Measurements from ENCODE around the gene GLIS1.

GLIS1 gene

DNA sequence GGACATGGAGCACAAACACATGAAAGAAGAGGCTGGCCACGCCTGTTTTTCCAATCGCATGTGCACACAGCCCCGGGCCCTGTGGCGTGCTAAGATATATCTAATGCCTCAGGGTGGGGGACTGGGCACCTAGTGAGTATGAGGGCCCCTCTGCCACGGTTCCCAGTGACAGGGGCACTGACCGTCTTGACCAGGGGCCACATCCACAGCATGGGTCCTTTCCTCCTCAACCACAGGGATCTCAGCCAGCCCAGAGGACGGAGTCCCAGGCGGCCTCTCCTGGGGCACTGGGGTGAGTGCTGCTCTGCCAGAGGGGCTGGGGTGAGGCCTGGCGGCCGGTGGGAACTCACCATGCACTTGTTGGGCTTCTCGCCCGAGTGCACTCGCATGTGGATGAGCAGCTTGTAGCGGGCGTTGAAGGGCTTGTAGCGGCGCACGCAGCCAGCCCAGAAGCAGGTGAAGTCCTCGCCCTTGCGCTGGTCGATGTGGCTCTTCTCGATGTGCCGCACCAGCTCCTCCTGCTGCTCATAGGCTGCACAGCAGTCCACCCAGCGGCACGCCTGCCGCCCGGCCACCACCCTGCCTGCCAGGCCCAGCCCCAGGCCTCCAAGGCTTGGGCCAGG lies 145.1 kb downstream of the GLIS1 start:
- no peak for DNase-seq (ENCODE audit: low read depth in 2 of 2)

DNA sequence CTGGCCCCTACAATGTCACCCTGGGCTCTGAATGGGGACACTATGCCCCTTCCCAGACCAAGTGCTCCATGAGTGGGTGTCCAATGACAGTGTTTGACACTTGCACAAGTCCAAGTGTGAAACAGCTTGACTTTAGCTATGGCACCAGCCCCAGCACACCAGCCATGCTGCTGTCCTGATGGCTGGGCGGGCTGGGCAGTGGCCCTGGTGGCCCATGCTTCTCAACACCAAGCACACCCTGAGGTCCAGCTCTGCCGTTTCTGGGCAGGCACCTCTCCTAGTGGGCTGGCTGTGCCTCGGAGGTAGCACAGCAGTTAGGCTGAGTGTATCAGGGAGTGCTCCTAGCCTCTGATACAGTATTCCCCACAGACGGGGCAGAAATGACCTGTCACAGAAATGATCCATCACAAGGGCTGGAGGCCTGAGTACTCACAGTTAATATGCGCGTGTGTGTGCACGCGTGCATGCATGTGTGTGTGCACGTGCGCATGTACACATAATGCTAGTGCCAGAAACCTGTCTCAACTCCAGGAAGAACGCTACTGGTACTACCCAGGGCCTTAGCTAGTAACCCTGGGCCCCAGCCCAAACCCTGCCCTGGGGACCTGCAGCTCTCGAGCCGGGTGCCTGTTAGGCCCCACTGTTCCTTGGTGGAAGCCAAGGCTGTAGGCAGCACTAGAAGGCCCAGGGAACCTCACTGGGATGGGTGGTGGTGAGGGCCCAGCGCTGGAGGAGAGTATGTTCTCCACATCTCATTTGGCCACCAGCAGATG lies 145.8 kb downstream of the GLIS1 start:
- no peak for DNase-seq (ENCODE audit: low read depth in 2 of 2)

GRCh38 chr1:53592521-53592982 lies 146.4 kb downstream of the GLIS1 start:
- no peak for DNase-seq (ENCODE audit: low read depth in 2 of 2)

- DNase-seq (ENCODE audit: low read depth in 2 of 2) = no peak
Observed at GRCh38 chr1:53591924-53592323, 147.0 kb downstream of the GLIS1 start.

GRCh38 chr1:53590531-53591515 lies 148.1 kb downstream of the GLIS1 start:
- DNase-seq (ENCODE audit: low read depth in 2 of 2) = no peak

DNA sequence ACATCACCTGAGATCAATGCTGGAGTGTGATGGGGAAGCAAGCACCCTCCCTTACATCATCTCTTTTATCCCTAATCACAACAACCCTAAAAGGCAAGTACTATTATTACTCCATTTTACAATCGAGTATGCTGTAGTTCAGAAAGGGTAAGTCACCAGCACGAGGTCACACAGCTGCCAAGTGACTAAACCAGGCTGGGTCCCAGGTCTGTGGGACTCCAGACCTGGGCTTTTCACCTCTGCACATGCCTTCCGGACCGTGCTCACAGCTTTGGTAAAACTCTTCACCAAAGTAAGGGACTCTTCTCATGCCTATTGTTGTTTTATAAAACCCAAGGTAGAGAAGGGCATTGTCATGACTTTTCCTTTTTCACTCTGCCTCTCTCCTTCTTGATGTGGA lies 148.9 kb downstream of the GLIS1 start:
- no peak for DNase-seq (ENCODE audit: low read depth in 2 of 2)

DNA sequence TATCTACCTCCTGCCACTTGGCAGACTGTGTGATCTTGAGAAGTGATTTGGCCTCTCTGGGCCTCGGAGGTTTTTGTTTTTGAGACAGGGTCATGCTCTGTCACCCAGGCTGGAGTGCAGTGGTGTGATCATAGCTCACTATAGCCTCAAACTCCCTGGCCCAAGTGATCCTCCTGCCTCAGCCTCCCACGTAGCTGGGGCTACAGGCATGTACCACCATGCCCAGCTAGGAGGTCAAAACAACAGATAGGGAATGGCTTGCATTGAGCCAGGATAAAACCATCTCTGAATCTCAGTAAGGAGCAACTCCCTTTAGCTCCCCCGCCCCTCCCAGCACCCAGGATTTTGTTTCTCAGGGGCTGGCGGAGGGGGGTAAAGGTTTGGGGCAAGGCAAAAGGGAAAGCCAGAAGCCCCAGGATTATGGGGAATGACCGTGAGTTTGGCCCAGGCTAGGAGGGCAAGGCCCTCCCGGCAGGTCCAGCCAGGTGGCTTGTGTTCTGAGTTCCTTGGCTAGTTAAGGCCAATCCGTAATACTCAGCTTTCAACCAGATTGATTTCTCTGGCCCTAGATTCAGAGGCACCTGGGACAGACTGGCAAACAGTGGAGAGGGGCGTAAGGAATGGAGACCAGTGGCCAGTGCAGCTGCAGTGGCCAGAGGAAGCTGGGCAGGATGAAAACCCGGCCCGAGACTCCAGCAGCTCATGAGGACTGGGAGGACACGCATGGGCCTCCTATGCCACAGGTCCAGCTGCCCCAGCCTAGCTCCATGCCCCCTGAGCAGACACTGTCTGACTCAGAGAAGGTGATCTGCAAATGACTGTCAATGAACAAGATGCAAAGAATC lies 149.7 kb downstream of the GLIS1 start:
- DNase-seq (ENCODE audit: low read depth in 2 of 2) = no peak

GRCh38 chr1:53588053-53588779 lies 150.7 kb downstream of the GLIS1 start:
- DNase-seq (ENCODE audit: low read depth in 2 of 2) = no peak

GRCh38 chr1:53587252-53587988 lies 151.5 kb downstream of the GLIS1 start:
- DNase-seq (ENCODE audit: low read depth in 2 of 2) = no peak

DNA sequence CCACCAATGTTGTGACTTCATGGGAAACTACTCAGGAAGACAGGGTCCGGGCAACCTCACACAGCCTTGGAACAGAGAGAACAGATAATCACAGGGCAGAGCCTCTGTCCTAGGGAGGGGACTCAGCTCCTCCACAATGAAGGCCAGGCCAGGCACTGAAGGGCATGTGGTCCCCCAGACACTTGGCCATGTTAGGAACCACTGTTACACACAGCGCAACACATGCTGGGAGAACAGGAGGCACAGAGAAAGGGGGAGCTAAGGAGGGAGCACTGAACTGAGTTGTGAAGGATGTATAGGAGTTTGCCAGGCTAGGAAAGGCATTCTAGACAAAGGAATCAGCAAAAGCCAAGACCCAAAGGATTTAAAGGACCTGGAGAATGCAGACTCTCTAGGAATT lies 152.2 kb downstream of the GLIS1 start:
- DNase-seq (ENCODE audit: low read depth in 2 of 2) = no peak

GRCh38 chr1:53585565-53585964 lies 153.4 kb downstream of the GLIS1 start:
- no peak for DNase-seq (ENCODE audit: low read depth in 2 of 2)

DNA sequence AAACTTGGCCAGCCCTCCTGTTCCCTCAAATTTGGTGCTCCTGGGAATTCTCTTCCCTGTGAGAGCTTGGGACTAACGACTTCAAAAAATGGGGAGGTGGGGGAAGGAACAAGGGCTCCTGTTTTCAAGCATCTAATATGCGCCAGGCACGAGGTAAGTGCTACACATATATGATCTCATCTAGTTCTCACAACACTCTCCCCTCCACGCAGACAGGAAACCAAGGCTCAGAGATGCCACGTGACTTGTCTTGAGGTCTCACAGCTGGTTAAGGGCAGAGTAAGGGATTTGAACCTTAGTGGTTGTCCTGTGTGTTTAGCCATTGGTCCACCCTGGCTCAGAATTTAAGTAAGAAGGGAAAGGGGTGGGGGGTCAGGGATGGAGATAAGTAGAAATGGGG lies 153.8 kb downstream of the GLIS1 start:
- DNase-seq (ENCODE audit: low read depth in 2 of 2) = no peak

DNA sequence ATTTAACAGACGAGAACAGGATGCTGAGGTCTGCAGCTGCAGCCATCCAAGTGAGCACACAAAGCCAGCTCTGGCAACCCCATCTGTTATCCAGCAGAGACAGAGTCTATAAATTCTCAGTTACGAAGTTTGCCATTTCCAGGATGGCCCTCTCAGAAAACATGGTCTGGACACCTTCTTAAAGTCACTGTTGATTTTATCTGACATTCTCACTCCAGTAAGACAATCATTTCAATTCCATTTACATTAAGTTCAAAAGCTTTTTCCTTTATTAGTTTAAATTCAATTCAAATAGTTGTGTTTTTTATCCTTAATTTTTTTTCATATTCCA lies 154.2 kb downstream of the GLIS1 start:
- DNase-seq (ENCODE audit: low read depth in 2 of 2) = no peak

GRCh38 chr1:53583868-53584776 lies 154.8 kb downstream of the GLIS1 start:
- DNase-seq (ENCODE audit: low read depth in 2 of 2) = no peak

- no peak for DNase-seq (ENCODE audit: low read depth in 2 of 2)
Observed at GRCh38 chr1:53583021-53583867, 155.7 kb downstream of the GLIS1 start.

- no peak for DNase-seq (ENCODE audit: low read depth in 2 of 2)
Observed at GRCh38 chr1:53582211-53583020, 156.5 kb downstream of the GLIS1 start.

DNA sequence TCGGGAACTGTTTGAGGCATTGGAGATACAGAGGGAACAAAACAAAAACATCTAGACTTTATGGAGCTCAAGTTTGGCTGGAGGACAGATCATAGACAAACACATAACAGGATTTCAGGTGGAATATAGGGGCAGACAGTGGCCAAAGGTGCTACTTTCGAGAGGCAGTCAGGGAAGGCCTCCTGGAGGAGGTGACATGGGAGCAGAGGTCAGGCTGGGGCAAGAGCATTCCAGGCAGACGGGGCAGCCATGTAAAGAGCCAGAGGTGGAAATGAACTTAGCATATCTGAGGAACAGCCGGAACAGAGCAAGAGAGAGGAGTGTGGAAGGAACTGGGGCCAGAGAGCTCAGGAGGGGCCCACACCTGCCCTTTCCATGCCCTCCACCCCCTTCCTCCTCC lies 157.5 kb downstream of the GLIS1 start:
- DNase-seq (ENCODE audit: low read depth in 2 of 2) = no peak

Data from stimulated activated CD8-positive, alpha-beta memory T cell treated with anti-CD3 and anti-CD28 coated beads, Interleukin-2, amount 100 ng/mL, for 48 hours (primary cell).